ENCODE data around the gene KIF1C. TPM values are rescaled to one million over a fixed set of nuclear protein-coding genes. Genes with fewer than 3 reads are reported as not detected.

The KIF1C gene
- total RNA-seq, 4 donors from 2014 or later, result 22.9 to 140 (median 30.5) TPM

DNA sequence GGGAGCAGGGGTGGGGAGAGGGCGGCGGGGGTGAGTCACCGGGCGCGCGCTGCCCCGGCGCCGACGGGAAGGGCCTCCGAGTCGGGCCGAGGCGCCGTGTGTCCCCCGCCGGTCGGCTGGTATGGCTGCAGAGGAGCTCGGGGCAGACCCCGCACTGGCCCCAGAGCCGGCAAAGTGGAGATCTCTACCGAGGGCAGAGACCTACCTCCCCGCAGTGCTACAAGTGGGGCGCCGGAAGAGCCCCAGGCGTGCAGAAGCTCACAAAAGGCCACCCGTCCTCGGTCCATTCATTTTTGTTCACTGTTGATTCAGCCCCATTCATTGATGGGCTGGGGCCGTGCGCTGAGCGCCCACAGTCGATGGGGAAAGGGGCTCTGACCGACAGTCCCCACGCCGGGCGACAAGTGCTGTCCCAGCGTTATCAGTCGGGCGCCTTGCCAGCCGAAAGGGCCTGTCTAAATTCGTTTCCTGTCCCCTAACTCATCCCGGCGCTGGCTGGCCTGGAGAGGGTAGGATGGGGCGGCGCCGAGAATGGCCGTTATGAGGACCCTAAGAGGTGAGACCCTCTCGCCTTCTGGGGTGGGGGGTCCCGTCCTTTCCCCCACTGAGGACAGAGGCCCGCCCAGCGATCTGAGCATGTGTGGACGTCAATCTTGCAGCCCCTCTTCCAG lies 47.5 kb upstream of the KIF1C start:
- Histone ChIP-seq H3K27ac (peak overlapping the region; percentile 93 to 98), H3K4me3 (peak overlapping the region; percentile 82 to 97), H3K36me3 (no peaks in the 10 kb centered on the region), H3K27me3 (no peaks in the 10 kb centered on the region), H3K9me3 (no peaks in the 10 kb centered on the region), H3K4me1 (peaks cover 8 to 14% of the 10 kb centered on the region in 2 donors)
- DNase-seq, result peak; percentile 65 to 67
- intact Hi-C loops (cut with DNase I; ENCODE audit: low total_unique reads), result no loop called here
- TF ChIP-seq POLR2A (IDR thresholded peaks at IDR 0.05), result peak in 1 of 2 donors; percentile 4
- TF ChIP-seq, protein P1, sequence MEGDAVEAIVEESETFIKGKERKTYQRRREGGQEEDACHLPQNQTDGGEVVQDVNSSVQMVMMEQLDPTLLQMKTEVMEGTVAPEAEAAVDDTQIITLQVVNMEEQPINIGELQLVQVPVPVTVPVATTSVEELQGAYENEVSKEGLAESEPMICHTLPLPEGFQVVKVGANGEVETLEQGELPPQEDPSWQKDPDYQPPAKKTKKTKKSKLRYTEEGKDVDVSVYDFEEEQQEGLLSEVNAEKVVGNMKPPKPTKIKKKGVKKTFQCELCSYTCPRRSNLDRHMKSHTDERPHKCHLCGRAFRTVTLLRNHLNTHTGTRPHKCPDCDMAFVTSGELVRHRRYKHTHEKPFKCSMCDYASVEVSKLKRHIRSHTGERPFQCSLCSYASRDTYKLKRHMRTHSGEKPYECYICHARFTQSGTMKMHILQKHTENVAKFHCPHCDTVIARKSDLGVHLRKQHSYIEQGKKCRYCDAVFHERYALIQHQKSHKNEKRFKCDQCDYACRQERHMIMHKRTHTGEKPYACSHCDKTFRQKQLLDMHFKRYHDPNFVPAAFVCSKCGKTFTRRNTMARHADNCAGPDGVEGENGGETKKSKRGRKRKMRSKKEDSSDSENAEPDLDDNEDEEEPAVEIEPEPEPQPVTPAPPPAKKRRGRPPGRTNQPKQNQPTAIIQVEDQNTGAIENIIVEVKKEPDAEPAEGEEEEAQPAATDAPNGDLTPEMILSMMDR (IDR thresholded peaks at IDR 0.05), result no peak

DNA sequence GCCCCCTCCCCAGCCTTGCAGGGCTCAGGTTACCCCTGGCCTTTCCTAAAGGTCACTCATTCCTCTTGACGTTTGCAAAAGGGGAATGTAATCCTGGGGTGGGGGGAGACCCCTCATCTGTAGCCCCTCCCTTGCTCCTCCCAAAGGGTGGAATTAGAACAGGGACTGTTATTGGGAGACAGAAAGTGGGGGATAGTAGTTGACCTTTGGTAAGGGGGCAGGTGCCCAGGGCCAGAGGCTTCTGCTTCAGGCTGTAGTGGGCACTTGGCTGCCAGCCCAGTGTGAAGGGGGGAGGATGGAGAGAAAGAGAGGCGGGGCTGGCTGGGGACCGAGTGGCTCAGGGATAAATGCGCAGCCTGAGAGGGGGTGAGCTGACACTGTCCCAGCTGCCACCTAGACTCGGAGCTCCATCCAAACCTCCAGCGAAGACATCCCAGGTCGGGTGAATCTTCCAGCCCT lies 47.0 kb upstream of the KIF1C start, which contains the start of gene ENO3:
TSS of gene ENO3 (plus strand) at position 374 of the 459 bp plus-strand sequence. CDS start 711 bp downstream, outside the sequence.
- Histone ChIP-seq H3K36me3 (no peaks in the 10 kb centered on the region), H3K9me3 (no peaks in the 10 kb centered on the region), H3K4me3 (peak within 1 kb of the TSS; percentile 82 to 97), H3K4me1 (peaks cover 2 to 9% of the 10 kb centered on the region in 2 donors), H3K27ac (peak within 1 kb of the TSS; percentile 93 to 98), H3K27me3 (no peaks in the 10 kb centered on the region)
- DNase-seq, result peak in 1 of 2 donors; percentile 37
- intact Hi-C loops (cut with DNase I; ENCODE audit: low total_unique reads), result no loop called here
- no peak for TF ChIP-seq POLR2A (IDR thresholded peaks at IDR 0.05)
- TF ChIP-seq, protein P1 (IDR thresholded peaks at IDR 0.05), result no peak

DNA sequence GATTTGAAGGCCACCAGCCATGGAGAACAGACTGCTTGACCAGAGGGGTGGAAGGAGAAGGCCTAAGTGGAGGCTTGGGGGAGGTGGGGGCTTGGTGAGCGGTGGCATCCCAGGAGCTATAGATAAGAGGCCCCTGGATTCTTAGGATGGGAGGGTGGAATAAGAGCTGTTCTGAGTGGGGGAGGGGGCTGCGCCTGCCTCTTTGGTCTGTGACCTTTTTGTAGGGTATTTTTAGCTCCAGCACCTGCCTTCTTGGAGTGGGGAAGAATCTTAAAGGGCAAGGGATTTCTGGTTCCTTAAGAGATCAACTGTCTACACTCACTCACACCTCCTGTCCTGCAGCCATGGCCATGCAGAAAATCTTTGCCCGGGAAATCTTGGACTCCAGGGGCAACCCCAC lies 46.3 kb upstream of the KIF1C start:
- DNase-seq, result no peak
- no peak overlapping the region for H3K27ac ChIP-seq
- no peaks in the 10 kb centered on the region for H3K27me3 ChIP-seq
- no peak overlapping the region for H3K4me3 ChIP-seq
- intact Hi-C loops (cut with DNase I; ENCODE audit: low total_unique reads), result no loop called here
- TF ChIP-seq POLR2A (IDR thresholded peaks at IDR 0.05), result no peak
- TF ChIP-seq, protein P1 (IDR thresholded peaks at IDR 0.05), result no peak
- H3K4me1 ChIP-seq, result peaks cover 0 to 2% of the 10 kb centered on the region in 2 donors
- no peaks in the 10 kb centered on the region for H3K9me3 ChIP-seq
- H3K36me3 ChIP-seq, result no peaks in the 10 kb centered on the region

DNA sequence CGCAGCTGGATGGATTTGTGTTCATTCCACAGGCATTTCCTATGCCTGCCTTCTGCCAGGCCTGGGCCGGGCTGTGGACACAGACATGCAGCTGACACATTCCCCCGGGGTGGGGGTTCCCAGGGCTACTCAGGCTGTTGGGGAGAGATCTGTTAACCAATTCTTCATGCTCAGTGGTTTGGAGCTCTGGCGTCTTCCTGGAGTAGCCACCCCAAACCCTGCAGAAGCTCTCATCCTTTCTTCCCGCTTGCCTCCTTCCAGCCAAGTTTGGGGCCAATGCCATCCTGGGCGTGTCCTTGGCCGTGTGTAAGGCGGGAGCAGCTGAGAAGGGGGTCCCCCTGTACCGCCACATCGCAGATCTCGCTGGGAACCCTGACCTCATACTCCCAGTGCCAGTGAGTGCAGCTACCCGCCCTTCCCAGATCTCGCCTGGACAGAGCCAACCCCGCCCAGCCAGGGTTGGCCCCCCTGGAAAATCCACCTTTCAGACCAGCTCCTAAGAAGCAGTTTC lies 44.2 kb upstream of the KIF1C start:
- Histone ChIP-seq H3K9me3 (no peaks in the 10 kb centered on the region), H3K4me1 (no peaks in the 10 kb centered on the region), H3K4me3 (no peak overlapping the region), H3K27me3 (no peaks in the 10 kb centered on the region), H3K36me3 (no peaks in the 10 kb centered on the region), H3K27ac (no peak overlapping the region)
- intact Hi-C loops (cut with DNase I; ENCODE audit: low total_unique reads), result no loop called here
- DNase-seq, result no peak
- TF ChIP-seq, protein P1 (IDR thresholded peaks at IDR 0.05), result no peak
- TF ChIP-seq POLR2A (IDR thresholded peaks at IDR 0.05), result no peak

DNA sequence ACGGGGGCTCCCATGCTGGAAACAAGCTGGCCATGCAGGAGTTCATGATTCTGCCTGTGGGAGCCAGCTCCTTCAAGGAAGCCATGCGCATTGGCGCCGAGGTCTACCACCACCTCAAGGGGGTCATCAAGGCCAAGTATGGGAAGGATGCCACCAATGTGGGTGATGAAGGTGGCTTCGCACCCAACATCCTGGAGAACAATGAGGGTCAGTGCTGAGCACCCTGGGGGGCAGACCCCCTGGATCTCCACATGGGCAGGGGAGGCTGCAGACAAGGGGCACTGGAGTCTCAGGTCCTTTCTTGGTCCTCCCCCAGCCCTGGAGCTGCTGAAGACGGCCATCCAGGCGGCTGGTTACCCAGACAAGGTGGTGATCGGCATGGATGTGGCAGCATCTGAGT lies 42.7 kb upstream of the KIF1C start:
- TF ChIP-seq, protein P1 (IDR thresholded peaks at IDR 0.05), result no peak
- no peak for TF ChIP-seq POLR2A (IDR thresholded peaks at IDR 0.05)
- DNase-seq, result no peak
- Histone ChIP-seq H3K4me1 (no peaks in the 10 kb centered on the region), H3K9me3 (no peaks in the 10 kb centered on the region), H3K4me3 (no peak overlapping the region), H3K27ac (no peak overlapping the region), H3K27me3 (no peaks in the 10 kb centered on the region), H3K36me3 (no peaks in the 10 kb centered on the region)
- intact Hi-C loops (cut with DNase I; ENCODE audit: low total_unique reads), result no loop called here
